ENCODE measurements around the gene LRCH2. TPM values are rescaled to one million over a fixed set of nuclear protein-coding genes. Genes with fewer than 3 reads are reported as not detected.

Gene LRCH2
- total RNA-seq, 1 donor from 2014 or later, result 0.12 TPM

- ATAC-seq, result no peak
Observed at GRCh38 chrX:115192244-115192700, 41.6 kb downstream of the LRCH2 start.

- ATAC-seq, result no peak
Observed at GRCh38 chrX:115191490-115192243, 42.2 kb downstream of the LRCH2 start.

DNA sequence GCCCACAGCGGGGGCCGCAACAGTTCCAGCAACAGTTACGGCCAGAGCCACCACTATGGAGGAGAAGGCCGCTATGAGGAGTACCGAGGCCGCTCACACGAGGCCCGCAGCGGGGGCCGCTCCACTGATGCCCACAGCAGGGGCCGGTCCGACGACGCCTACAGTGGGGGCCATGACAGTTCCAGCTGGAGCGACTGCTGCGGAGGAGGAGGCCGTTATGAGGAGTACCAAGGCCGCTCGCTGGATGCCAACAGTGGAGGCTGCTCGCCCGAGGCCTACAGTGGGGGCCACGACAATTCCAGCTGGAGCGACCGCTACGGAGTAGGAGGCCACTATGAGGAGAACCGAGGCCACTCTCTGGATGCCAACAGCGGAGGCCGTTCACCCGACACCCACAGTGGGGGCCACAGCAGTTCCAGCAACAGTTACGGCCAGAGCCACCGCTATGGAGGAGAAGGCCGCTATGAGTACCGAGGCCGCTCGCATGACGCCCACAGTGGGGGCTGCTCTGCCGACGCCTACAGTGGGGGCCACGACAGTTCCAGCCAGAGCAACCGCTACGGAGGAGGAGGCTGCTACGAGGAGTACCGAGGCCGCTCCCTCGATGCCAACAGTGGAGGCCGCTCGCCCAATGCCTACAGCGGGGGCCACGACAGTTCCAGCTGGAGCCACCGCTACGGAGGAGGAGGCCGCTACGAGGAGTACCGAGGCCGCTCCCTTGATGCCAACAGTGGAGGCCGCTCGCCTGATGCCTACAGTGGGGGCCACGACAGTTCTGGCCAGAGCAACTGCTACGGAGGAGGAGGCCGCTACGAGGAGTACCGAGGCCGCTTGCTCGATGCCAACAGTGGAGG lies 43.0 kb downstream of the LRCH2 start:
- no peak for ATAC-seq

DNA sequence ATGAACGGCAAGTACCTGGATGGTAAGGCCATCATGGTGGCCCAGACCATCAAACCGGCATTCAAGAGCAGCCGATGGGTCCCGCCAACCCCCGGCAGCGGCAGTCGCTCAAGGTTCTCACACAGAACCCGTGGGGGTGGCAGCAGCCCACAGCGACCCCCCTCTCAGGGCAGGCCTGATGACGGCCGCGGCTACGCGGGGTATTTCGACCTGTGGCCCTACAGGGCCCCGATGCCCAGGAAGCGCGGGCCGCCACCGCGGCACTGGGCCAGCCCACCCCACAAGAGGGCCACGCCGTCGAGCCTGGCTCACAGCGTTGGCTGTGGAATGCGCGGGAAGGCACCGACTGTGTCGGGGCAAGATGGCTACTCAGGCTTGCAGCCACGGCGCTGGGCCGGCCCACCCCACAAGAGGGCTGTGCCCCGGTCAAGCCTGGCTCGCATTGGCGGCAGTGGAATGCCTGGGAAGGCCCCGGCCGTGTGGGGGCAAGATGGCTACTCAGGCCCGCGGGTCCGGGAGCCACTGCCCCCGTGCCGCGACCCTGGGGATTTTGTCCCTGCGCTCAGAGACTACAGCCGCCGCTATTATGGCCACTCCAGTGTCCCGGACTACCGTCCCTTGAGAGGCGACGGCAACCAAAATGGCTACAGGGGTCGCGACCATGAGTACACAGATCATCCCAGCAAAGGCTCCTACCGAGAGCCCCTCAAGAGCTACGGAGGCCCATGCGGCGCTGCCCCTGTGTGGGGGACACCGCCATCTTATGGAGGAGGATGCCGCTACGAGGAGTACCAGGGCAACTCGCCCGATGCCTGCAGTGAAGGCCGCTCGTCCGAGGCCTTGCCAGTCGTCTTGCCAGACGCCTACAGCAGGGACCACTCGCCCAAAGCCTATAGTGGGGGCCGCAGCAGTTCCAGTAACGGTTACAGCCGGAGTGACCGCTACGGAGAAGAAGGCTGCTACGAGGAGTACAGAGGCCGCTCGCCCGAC lies 44.0 kb downstream of the LRCH2 start:
- no peak for ATAC-seq

DNA sequence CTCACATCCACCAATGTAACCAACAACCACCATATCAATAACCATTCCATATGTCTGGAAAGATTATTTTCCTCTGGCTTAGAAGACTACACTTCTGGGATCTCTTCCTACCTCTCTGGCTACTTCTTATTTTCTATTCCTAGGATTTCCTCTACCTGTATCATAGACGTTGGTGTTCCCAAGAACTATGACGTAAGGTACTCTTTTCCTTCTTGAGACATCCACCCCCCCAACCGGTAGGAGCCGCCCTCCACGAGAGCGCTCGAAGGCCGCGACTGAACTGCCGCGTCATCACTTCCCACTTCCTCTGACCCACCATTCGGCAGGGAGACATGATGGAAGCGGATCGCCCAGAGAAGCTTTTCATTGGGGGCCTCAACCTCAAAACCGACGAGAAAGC lies 44.8 kb downstream of the LRCH2 start, which contains the start of gene RBMXL3:
Gene RBMXL3 (plus strand): TSS at position 301 of the 400 bp plus-strand sequence. CDS start 32 bp downstream, at position 333.
- ATAC-seq, result no peak

DNA sequence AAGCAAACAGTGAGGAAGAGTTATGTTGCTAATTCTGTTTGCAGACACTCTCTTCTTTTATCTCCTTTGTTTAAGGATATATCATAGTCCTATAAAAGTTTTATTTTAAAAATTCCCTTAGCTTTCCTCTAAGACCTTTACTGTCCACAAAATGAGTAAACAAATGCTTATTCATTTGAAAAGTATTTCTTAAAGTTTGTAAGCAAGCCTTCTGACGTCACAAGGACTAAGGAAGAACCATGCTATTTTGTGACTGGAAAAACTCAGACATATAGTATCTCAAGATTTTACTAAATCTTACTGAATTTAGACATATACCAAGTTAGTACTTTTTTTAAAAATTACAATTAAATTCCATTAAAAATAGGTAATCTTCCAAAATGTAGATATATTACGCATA lies 49.9 kb downstream of the LRCH2 start:
- no peak for ATAC-seq

- ATAC-seq, result no peak
Observed at GRCh38 chrX:115178473-115178872, 55.4 kb downstream of the LRCH2 start.

DNA sequence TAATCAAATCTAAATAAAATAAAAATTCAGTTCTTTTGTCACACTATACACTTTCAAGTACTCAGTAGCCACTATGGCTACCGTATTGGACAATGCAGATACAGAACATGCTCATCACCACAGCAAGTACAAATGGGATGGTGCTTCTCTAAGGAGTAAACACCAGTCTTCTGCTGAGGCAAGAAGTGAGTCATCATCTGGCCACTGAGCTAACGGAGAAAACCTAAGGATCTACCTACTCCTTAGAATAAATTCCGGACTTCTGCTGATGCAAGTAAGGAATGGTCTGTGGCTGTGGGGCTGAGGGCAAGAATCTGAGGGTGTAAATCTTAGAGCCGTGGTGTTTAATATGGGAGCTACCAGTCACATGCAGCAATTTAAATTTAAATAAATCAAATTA lies 56.0 kb downstream of the LRCH2 start:
- ATAC-seq, result no peak

DNA sequence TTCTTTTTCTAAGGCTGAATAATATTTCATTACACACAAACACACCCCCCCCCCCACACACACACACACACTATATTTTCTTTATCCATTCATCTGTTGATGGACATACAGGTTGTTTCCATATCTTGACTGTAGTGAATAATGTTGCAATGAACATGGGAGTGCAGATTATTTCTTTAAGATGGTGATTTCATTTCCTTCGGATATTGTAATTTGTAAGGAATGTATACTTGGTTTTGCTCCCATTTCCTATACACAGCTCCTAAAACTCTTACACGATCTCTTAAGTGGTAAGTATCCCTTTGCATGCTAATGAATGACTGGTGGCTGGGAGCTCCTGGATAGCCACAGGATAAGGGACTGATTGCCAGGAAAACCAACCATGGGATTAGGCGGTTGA lies 59.3 kb downstream of the LRCH2 start:
- ATAC-seq, result no peak

- no peak for ATAC-seq
Observed at GRCh38 chrX:115173181-115173580, 60.7 kb downstream of the LRCH2 start.

GRCh38 chrX:115147220-115147619 lies 86.7 kb downstream of the LRCH2 start:
- ATAC-seq, result no peak

DNA sequence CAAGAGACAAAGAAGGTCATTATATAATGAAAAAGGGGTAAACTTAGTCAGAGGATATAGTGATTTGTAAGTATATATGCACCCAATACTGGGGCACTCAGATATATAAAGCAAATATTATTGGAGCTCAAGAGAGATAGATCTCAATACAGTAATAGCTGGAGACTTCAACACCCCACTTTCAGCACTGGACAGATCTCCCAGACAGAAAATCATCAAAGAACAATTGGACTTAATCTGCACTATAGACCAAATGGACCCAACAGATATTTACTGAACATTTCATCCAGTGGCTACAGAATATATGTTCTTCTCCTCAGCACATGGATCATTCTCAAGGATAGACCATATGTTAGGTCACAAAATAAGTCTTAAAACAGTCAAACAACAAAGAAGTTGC lies 91.8 kb downstream of the LRCH2 start:
- no peak for ATAC-seq

- ATAC-seq, result no peak
Observed at GRCh38 chrX:115138040-115138439, 95.9 kb downstream of the LRCH2 start.

DNA sequence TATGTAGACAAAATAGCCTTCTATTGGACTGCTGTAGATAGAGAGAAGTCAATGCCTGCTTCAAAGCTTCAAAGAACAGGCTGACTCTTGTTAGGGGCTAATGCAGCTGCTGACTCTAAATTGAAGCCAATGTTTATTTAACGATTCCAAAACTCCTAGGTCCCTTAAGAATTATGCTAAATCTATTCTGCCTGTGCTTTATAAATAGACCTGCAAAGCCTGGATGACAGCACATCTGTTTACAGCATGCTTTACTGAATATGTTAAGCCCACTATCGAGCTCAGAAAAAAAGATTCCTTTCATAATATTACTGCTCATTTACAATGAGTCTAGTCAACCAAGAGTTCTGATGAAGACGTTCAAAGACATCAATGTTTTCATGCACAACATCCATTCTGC lies 99.5 kb downstream of the LRCH2 start:
- ATAC-seq, result no peak

GRCh38 chrX:115112411-115112810 lies 121.5 kb downstream of the LRCH2 start:
- ATAC-seq, result no peak

- no peak for ATAC-seq
Observed at GRCh38 chrX:115098897-115099296, 135.0 kb downstream of the LRCH2 start.

GRCh38 chrX:115093191-115093590 lies 140.7 kb downstream of the LRCH2 start:
- no peak for ATAC-seq

DNA sequence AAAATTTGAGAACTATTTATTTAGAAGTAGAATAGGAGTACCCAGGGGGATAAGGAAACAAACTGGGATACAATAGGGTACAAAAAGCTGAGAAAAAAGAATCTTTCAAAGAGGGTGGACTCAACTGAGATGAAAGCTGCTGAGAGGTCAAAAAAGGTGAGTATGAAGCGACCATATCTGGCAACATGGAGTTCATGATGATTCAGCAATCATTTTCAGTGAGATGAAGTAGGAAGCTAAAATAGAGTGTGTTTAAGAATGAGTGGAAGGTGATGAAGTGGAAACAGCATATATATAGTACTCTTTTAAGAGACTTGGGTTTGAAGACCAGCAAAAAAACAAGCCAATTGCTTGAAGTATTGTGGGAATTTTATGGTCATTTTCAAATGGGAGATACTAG lies 144.5 kb downstream of the LRCH2 start:
- ATAC-seq, result no peak

- ATAC-seq, result no peak
Observed at GRCh38 chrX:115068896-115069295, 165.0 kb downstream of the LRCH2 start.

DNA sequence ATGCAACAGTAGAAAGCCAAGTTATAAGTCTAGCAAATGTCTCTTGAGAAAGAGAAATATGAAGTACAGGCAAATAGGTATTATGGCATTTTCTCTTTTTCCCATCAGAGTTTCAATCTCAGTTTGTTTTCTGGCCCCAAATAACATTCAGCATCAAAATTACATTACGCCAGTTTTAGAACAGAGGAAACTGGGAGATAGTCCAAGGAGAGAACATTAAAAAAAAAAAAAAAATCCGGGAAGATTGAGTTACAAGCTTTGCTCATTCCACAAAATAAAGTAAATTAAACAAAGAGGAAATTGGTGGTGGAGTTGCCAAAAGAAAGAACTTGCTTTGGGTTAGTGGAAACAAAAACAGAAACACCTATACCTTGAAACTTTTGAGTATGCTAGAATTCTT lies 166.1 kb downstream of the LRCH2 start:
- no peak for ATAC-seq

DNA sequence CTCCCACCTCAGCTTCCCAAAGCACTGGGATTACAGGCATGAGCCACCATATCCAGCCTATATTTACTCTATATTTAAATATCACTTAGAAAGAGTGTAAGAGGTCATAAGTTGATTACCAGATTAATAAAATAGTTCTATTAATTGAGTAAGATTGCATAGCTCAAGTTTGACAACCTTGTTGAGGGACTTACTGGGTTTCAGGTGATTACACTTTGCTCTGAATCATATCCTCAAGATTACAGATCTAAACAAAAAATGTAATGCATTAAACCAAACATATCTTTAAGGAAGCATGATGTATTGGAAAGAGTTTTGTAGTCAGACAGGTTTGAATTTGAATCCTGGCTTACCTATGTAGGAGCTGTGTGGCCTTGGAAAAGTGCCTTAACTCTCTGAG lies 168.6 kb downstream of the LRCH2 start:
- ATAC-seq, result peak; percentile 69

All from esophagus mucosa (tissue), 1 donor.